Heart right ventricle (tissue), 16 donors: Measurements from ENCODE around the gene VTA1. TPM values are rescaled to one million over a fixed set of nuclear protein-coding genes. Genes with fewer than 3 reads are reported as not detected.

Experiments
- ATAC-seq, 8 donors: fragments of 200-7000 bp; cut with Tn5 transposase; one replicate each; pipeline ENCODE4 v1.9.1; 2020; ENCODE audit warnings: mild to moderate bottlenecking in 8 of 8, moderate library complexity in 8 of 8, moderate number of reproducible peaks in 1 of 8
- DNase-seq, 2 donors: peaks; one replicate each; pipeline ENCODE4 v3.0.0-alpha.2; 2020
- H3K27ac ChIP-seq, 10 donors: fragments of 200-600 bp; sonication (generic) in 2 of 10; one replicate each; pipeline versions ENCODE4 v1.5.0 to v1.8.0; 2020 to 2022; ENCODE audit warnings: mild to moderate bottlenecking in 3 of 10
- H3K27me3 ChIP-seq, 7 donors: fragments of 200-600 bp; one replicate each; pipeline ENCODE4 v1.8.0; 2021 to 2022; ENCODE audit warnings: mild to moderate bottlenecking in 2 of 7
- H3K36me3 ChIP-seq, 9 donors: fragments of 200-600 bp; sonication (generic) in 1 of 9; one replicate each; pipeline versions ENCODE4 v1.5.0 to v1.8.0; 2020 to 2022; ENCODE audit warnings: mild to moderate bottlenecking in 2 of 9
- H3K4me1 ChIP-seq, 9 donors: fragments of 200-600 bp; sonication (generic) in 1 of 9; one replicate each; pipeline versions ENCODE4 v1.5.0 to v1.8.0; 2020 to 2022; ENCODE audit warnings: mild to moderate bottlenecking in 4 of 9
- H3K4me3 ChIP-seq, 10 donors: fragments of 200-600 bp; sonication (generic) in 2 of 10; one replicate each; pipeline versions ENCODE4 v1.5.0 to v1.8.0; 2020 to 2022; ENCODE audit warnings: mild to moderate bottlenecking in 7 of 10, moderate library complexity in 2 of 10
- H3K9me3 ChIP-seq, 11 donors: fragments of 200-600 bp in 10 of 11; sonication (generic) in 2 of 11; one replicate each; pipeline versions ENCODE4 v1.5.0 to v1.8.0; 2013 to 2022; ENCODE audit warnings: mild to moderate bottlenecking in 2 of 11, control low read depth in 1 of 11, moderate library complexity in 1 of 11
- WGBS, 2 donors: extraction: QIAGEN DNeasy Blood & Tissue Kit; methylation state at CpG; one replicate each; pipeline ENCODE4 v1.1.7; 2013; ENCODE audit warnings: inconsistent platforms in 1 of 2; 5-methylcytosine and 5-hydroxymethylcytosine counted together
- intact Hi-C, 10 donors: fragments of 100-400 bp; cut with DNase I; formaldehyde crosslinking; loops; one replicate each; pipeline versions ENCODE4 v1.11.1 to v1.14.2; 2022
- polyA plus RNA-seq, 2 donors: library from polyadenylated mRNA; stranded (reverse); fragments of 200-250 nt; gene quantifications; one replicate each; pipeline ENCODE4 v1.2.3, GENCODE V29; 2013
- total RNA-seq, 10 donors: library from RNA; stranded (reverse); fragmentation: NEBNext Ultra II Directional in 3 of 10; extraction: Animal tissue kit (Norgen Biotek cat#: 25700) in 3 of 10; gene quantifications; one replicate each; pipeline versions ENCODE4 v1.2.1 to v1.2.4, GENCODE V29; 2021 to 2023
- TF ChIP-seq, protein P1 (sequence below), 9 donors: fragments of 200-600 bp; sonication (generic) in 2 of 9; IDR thresholded peaks; one replicate each; pipeline versions ENCODE4 v1.5.0 to v1.8.0; 2021 to 2022; ENCODE audit warnings: antibody characterized with exemption in 9 of 9, mild to moderate bottlenecking in 5 of 9, moderate library complexity in 1 of 9
- donor health status: Arrhythmogenic right ventricular cardiomyopathy.
- donor health status: ischemic (EF 13 %, LVEDD 7.1; RV severe dilation, severe dysfunction).
- donor health status: healthy with polysubstance abuse.
- donor health status: DM: no; HTN: yes; CAD: no.
- donor health status: DM: no; HTN: no; CAD: no.
- donor health status: ischemic (EF 25% LVEDD 6.9; RV normal size, moderate dysfunction).
- donor health status: ischemic (EF 25% LVEDD 5.7; RV mildly dilated, moderate dysfunction).
- donor health status: healthy.
- donor health status: DM: yes; HTN: yes; CAD: no.
- donor health status: Ischemic cardiomyopathy.
- donor health status: ischemic (EF 35%, LVEDD 5.7; RV mildly dilated, moderate dysfunction).
- donor health status: nonischemic (EF 11% LVEDD 7.7; RV severe dilation, severe dysfunction).
- donor health status: DM: yes; HTN: yes; CAD: no.
- donor health status: PGD.
- donor health status: ischemic (EF 29% LVEDD 5.4; RV normal size, mild dysfunction).
- donor health status: nonischemic (EF 23%, LVEDD 6.1; RV moderate dilation, normal function).

VTA1 gene
- total and polyA plus RNA-seq, 12 donors, result 10.5 to 42.6 (median 37.3) TPM

DNA sequence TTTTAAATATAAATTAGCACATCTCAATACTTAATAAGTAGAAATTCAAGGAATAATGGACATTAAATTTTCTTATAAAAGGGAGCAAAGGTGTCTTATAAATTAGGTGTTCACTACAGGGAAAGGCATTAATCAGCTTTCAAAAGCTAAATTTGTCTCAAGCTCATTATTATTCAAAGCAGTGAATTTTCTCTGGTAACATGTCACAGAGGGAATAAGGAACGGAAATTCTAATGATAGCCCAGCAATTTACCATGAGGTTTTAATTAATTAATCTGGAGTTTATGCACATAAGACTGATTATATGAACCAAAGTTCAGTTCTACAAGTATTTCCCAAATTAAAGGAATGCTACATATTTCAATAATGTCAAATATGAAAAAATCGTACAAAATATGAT, 29.7 kb upstream of the VTA1 start:
- no peak overlapping the region for H3K4me3 ChIP-seq
- H3K27me3 ChIP-seq, result no peaks in the 10 kb centered on the region
- no peak for DNase-seq
- intact Hi-C loops, result loop anchor here in 3 of 10 donors (5.0 to 10.0 kb wide), 3 partner anchors 133 to 443 kb away; no protein-coding TSS in a partner anchor
- H3K36me3 ChIP-seq, result no peaks in the 10 kb centered on the region
- H3K4me1 ChIP-seq, result no peaks in the 10 kb centered on the region
- ATAC-seq, result no peak
- no peak overlapping the region for H3K27ac ChIP-seq
- H3K9me3 ChIP-seq, result no peaks in the 10 kb centered on the region
- TF ChIP-seq, protein P1, sequence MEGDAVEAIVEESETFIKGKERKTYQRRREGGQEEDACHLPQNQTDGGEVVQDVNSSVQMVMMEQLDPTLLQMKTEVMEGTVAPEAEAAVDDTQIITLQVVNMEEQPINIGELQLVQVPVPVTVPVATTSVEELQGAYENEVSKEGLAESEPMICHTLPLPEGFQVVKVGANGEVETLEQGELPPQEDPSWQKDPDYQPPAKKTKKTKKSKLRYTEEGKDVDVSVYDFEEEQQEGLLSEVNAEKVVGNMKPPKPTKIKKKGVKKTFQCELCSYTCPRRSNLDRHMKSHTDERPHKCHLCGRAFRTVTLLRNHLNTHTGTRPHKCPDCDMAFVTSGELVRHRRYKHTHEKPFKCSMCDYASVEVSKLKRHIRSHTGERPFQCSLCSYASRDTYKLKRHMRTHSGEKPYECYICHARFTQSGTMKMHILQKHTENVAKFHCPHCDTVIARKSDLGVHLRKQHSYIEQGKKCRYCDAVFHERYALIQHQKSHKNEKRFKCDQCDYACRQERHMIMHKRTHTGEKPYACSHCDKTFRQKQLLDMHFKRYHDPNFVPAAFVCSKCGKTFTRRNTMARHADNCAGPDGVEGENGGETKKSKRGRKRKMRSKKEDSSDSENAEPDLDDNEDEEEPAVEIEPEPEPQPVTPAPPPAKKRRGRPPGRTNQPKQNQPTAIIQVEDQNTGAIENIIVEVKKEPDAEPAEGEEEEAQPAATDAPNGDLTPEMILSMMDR (IDR thresholded peaks at IDR 0.05), result no peak
- WGBS, 2 donors, result 78 to 81% methylated on average over 2 of the region's 2 CpGs

GRCh38 chr6:142118328-142118727, 28.7 kb upstream of the VTA1 start:
- no peaks in the 10 kb centered on the region for H3K4me1 ChIP-seq
- intact Hi-C loops, result loop anchor here in 3 of 10 donors (5.0 to 10.0 kb wide), 3 partner anchors 134 to 444 kb away; no protein-coding TSS in a partner anchor
- no peak for DNase-seq
- 70 to 78% methylated on average over 3 of the region's 3 CpGs for WGBS, 2 donors
- TF ChIP-seq, protein P1 (IDR thresholded peaks at IDR 0.05), result no peak
- no peak for ATAC-seq
- no peak overlapping the region for H3K27ac ChIP-seq
- H3K27me3 ChIP-seq, result no peaks in the 10 kb centered on the region
- no peaks in the 10 kb centered on the region for H3K36me3 ChIP-seq
- no peak overlapping the region for H3K4me3 ChIP-seq
- no peaks in the 10 kb centered on the region for H3K9me3 ChIP-seq

- no peak for ATAC-seq
- Histone ChIP-seq H3K27me3 (no peaks in the 10 kb centered on the region), H3K36me3 (no peaks in the 10 kb centered on the region), H3K4me1 (no peaks in the 10 kb centered on the region), H3K9me3 (no peaks in the 10 kb centered on the region), H3K4me3 (no peak overlapping the region), H3K27ac (no peak overlapping the region)
- intact Hi-C loops, result loop anchor here in 3 of 10 donors (5.0 to 10.0 kb wide), 3 partner anchors 134 to 444 kb away; no protein-coding TSS in a partner anchor
- TF ChIP-seq, protein P1 (IDR thresholded peaks at IDR 0.05), result no peak
- DNase-seq, result no peak
- WGBS, 2 donors, result 80 to 89% methylated on average over 2 of the region's 2 CpGs
These were observed 28.1 kb upstream of the VTA1 start for GRCh38 chr6:142118925-142119324.

- intact Hi-C loops, result no loop called here
- DNase-seq (no peak), ATAC-seq (no peak)
- Histone ChIP-seq H3K4me3 (no peak overlapping the region), H3K36me3 (no peaks in the 10 kb centered on the region), H3K4me1 (no peaks in the 10 kb centered on the region), H3K27me3 (no peaks in the 10 kb centered on the region), H3K27ac (no peak overlapping the region), H3K9me3 (no peaks in the 10 kb centered on the region)
- WGBS, 2 donors, result 77 to 87% methylated on average over 3 of the region's 3 CpGs
- TF ChIP-seq, protein P1 (IDR thresholded peaks at IDR 0.05), result no peak
These were observed 25.7 kb upstream of the VTA1 start for GRCh38 chr6:142121342-142121741.
